Cortex of kidney (tissue), 1 donor: ENCODE data around the gene SCAMP4.

Experiments used
- DNase-seq: peaks from one replicate; lab custom pipeline; 2025; lab: John Stamatoyannopoulos, UW

Gene SCAMP4

DNA sequence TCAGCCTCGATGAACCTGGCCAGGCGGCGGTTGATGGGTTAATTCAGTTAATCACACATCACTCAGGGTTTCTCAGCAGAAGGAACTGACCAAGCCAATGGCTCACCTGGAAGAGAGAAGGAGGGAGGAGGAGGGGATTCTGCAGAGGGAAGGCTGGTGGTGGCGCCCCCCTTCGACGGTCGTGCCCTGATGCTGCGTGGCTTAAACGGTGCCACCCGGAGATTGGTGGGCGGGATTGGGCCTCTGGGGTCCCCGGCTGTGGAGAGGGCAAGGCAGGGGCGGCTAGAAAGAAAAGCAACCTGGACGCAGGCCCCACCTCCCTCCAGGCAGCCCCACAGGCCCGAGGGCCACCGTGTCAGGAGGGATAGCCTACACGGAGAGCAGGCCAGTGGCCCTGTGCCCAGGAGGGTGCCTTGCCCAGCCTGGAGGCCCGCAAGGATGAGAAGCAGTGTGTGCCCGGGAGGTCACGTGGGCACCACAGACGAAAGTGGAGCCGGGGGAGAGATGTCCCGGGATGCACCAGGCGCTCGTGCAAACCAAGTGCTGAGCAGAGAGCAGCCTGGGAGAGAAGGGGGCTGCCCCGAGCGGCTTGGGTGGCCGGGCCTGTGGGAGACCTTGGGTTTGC lies 51.8 kb downstream of the SCAMP4 start:
- no peak for DNase-seq

DNA sequence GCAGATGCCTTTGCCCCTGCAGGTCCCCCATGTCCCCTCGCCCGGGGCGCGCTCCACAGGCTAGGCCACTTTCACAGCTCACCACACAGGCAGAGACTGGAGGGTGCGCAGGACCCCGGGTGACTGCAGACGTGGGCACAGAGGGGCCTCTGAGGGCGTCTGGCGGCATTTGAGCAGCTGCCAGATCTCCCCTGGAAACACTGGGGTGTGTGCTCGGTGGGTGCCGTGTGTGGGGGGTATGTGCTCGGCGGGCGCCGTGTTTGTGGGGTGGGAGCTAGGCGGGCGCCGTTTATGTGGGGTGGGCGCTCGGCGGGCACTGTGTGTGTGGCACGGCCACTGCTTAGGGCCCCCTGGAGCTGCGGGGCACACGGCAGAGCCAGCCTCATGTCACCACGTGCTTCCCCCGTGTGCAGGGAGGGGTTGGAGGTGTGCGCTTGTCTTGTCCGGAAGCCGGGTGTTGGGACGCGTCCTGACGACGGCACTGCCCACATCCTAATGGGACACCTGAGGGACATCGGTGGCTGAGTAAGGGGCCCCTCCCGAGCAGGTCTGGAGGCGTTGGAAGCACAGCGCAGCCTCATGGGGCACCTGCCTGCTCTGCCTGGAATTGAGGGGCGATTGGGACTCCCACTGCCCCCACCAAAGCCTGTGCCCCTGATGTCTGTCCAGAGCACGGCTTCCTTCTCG lies 52.5 kb downstream of the SCAMP4 start:
- DNase-seq = no peak

DNA sequence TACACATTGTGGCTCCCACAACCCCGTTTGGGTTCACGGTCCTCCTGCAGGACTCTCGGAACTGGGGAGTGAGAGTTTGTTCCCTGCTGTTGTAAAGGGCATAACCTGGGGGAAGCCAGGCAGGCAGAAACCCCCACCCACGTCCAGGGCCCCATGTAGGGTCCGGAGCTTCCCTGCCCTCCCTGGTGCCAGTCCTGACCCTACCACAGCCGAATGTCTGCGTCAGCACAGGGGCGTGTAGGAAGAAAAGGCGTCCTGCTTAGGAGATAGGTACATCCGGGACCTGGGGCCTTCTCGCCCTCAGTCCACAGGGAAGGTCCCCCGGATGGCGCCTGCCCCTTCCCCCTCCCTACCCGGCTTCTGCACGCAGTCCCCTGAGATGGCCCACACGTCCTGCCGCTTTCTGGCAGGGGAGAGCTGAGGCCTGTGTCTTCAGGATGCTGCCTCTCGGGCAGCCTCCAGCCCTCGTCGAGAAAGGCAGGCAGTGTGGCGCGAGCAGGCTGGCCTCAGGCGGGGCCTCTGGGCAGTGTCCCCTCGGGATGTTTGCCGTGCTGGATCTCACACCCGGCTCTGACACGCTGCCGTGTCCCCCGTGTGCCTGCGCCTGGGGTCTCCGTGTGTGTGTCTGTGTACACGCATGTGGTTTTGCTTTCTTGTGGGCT lies 54.9 kb downstream of the SCAMP4 start:
- no peak for DNase-seq

DNA sequence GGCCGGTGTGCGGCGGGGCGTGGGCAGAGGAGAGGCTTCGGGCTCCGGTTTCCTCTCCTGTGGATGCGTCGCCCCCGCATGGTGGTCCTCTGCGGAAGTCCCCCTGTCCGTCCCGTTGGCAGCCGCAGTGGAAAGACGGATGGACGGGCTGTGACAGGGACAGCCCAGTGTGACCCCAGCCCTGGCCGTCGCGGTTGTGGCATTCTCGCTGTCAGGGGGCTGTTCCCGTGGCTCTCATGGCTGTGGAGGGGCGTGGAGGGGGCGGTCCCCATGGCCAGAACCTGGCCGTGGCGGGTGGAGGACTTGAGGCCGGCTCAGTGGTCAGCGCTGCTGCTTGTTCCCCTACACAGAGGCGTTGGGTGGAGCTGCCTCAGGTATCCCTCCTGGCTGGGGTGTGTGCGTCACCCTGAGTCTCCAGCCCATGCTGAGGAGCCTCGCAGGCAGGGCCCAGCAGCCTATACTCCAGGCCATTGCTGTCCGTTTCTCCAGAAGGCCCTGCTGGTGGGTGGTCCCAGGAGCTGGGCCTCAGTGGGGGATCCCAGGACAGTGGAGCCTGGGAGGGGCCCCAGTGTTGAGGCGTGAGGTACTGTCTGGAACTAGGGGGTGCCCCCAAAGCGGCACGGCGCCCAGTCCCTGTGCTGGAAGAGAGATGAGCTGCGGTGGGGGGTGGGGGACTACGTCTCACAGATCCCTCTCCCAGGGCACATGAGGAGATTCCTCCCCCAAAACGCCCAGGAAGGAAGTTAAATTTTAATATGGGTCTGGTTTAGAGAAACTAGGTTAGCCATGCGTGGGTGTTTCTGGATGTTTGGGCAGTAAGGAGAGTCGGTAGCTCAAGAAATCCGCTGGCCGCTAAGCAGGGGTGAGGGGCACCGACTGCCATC lies 56.0 kb downstream of the SCAMP4 start:
- DNase-seq = no peak

DNA sequence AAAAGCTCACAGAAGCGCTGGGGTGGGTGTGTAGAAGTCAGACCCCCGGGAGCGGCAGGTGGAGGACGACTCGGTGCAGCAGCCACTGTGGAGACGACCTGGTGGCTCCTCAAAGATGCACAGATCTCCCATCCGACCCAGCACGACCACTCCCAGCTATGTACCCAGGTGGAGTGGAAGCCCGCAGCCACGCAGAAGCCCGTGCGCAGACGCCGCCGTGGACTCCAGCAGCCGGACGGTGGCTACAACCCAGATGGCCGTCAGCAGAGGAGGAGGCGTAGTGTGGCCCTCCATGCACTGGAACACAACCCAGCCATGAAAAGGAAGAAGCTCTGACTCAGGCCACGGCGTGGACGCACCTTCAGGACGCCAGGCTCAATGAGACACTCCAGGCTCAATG lies 57.5 kb downstream of the SCAMP4 start:
- DNase-seq = no peak

DNA sequence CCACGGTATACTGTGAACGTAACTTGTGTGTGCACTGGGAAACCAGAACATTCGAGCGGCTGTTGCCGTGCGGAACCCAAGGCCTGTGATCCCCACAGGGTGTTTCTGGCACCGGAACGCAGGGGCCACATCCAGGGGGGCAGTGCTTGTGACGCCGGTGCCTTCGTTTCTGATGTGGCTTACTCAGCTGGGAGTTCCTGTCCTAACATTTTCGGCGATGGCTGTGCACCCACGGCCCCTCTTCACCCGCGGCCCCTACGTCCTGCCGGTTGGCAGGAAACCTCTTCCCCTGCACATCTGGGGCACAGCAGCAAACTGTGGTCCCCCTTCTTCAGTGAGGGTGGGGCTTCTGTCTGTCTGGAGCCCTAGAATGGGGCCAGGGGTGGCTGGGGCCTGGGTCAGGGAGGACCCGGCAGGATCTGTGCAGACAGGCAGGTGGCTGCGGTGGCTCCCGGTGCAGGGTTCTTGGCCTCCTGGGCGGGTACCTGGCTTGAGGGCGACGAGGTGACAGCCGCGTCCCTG lies 61.9 kb downstream of the SCAMP4 start:
- DNase-seq = no peak

DNA sequence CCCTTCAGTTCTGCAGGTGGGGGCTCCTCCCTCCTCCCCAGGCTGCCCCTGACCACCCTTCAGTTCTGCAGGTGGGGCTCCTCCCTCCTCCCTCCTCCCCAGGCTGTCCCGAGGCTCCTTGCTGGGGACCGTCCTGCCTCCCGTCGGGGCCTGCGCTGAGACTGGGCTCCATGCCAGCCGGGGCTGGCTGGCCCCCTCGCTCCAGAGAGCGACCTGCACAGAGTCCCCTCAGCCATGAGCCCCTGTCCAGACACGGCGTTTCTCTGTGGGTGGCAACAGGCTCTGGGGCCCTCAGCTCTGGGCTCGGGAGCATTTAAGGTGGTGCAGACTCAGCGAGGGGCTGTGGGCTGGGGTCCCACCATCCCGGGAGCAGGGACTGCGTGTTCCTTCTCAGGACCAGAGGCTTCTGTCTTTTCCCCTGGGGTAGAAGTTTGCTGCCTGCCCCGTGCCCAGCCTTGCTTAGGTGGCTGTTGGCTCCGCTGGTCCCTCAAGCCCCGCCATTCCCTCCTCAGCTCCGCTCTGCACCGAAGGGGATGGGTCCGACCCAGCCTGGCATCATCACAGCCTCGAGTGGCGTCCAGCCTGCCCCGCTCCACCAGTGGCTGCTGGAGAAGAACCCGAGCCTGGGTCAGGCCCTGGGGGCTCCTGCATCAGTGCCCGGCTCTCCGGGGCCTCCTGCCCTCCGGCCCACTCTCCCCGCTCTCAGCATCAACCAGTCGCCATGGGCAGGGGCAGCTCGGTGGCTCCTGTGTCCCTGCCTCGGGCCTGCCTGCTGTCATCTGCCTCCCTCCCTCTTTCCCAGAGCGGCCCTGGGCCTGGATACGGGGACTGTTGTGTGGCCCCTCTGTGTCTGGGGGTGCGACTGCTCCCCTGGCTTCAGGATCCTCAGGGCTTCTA lies 63.3 kb downstream of the SCAMP4 start:
- no peak for DNase-seq

DNA sequence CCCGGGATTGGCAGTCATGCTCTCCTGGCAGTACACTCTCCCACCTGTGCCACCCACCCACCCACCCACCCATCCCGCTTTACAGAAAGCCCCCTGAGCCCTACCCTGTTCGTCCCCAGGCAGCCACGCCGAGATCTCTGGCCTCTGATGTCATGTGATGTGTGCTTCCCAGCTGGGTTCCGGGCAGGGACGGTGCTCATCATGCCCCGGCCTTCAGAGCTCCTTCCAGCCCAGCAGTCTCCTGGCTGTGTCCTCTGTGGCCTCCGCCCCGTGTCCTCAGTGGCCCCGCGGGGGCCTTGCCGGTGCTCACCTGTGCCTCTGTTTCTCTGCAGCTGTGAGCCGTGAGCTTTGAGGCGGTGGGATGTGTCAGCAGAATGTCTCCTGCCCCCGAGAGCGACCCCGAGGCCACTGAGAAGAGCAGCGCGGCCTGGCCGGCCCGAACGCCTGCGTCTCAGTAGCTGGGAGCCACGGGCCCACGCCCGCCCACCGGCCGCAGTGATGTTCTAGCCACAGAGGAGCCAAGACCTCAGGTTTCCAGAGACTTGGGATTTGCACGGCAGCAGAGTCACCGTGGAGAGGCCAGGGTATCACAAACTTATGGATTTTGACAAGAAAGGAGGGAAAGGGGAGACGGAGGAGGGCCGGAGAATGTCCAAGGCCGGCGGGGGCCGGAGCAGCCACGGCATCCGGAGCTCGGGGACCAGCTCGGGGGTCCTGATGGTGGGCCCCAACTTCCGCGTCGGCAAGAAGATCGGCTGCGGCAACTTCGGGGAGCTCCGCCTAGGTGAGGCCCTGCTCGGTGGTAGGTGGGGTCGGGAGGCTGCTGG lies 64.2 kb downstream of the SCAMP4 start:
- DNase-seq = no peak

DNA sequence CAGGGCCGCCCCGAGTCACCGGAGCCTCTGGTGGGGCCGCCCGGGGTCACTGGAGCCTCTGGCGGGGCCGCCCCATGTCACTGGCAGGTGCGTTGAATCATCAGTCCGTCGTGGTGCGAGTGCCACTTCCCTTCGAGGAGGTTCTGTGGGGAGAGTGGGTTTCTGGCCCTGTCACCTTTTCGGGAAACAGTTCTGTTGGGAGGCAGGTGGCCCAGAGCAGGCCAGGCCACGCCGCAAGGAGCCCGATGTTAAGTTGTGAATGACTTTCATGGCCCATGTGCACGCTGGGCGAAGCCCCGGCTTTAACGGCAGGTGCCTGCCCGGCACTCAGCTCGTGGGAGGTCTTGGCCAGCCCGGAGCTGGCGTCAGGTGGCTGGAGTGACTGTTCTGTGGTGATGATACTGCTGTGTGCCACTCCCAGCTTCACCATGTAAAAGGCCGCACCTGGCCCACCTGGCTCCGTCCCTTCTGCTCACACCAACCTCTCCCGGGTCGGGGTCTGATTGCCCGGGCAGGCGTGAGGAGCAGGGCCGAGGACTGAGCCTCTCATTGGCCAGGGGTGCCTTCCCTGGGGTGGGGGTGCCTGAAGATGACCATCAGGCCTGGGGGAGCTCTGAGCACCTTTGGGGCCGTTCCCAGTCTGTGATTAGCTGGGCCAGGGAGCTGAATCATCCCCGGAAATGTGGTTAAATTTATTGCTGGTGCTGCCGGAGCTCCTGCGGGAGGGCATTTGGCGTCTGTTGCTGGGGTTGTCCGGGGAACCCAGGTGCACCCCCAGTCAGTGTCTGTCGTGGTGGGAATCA lies 65.0 kb downstream of the SCAMP4 start:
- DNase-seq = no peak

DNA sequence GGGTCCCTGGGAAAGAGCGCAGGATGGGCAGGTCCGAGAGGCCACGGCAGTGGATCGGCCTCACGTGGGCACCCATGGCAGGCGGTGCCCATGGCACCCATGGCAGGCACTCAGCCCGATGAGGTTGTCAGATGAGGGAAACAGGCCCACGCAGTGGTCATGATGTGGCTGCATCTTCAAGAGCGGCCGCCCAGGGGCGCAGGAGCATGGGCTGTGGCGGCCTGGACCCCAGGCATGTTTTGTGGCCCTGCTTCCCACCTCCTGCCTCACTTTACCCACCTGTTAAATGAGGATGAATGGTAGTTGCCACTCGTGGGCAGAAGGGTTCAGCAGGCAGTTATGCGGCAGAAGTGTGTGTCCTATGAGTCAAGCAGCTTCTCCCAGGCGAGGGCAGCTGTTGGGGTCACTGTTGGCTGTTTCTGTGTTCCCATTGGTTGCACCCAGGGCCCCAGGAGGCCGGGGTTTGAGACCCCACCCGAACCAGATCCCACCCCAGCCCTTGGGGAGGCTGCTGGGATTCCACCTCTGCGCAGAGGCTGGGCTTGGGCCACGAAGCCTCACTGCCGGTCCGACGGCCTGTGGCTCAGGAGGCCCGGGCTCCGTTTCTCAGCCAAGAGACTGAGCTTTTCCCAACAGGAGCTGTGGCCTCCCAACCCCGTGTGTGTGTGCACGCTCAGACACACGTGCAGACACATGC lies 65.8 kb downstream of the SCAMP4 start:
- DNase-seq = no peak

DNA sequence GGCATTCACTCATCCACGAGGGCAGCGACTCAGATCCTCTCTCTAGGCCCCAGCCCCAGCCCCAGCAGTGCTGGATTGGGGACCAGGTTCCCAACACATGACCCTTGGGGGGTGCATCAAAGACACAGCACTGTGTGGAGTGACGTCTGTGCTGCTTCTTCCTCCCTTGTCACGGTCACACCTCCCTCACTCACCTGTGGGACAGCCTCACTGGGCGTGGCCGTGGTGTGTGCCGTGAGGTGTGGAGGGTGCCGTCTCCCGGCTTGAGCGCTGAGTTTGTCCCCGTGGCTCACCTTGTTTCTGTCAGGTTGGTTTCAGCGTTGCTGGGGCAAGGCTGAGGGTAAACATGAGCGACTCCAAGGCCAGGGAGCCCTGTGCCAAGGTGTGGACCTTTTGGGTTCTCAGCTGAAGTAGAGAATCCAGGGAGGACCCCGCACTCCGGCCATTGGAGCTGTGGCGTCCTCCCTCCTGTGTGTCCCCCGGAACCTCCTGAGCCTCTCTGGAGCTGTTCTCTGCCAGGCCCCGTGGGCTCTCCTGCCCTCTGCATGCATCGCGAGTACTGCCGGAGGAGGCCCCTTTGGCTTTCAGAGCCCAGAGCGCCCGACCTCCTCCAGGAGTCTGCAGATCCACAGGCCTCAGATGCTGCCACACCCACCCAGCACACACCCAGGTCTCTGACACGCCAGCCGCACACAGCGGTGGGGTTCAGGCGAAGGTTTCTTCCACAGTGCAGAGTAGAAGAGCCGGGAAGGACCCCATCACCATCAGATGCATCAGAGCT lies 69.4 kb downstream of the SCAMP4 start:
- no peak for DNase-seq

DNA sequence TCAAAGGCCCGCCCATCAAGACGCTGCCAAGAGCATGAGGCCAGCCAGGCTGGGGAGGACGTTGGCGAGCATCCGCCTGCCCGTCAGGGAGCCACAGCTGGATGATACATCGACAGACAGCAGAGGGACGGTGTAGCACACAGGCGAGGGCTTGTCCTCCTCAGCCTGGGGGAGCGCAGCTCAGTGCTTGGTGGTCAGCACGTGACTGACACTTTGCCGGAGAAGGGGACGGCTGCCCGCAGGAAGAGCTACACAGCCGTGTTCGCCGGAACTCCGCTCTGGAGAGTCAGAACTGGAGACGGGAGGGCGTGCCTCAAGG lies 69.9 kb downstream of the SCAMP4 start:
- no peak for DNase-seq
